Skeletal muscle cell (primary cell): Measurements from ENCODE around the gene TIGD2.
"Not testable (repeated sequence)": the region's sequence is repeated elsewhere in the genome, so short reads cannot be mapped to it uniquely, and the experiment has no call there.

Experiments used
- DNase-seq: peaks from one replicate; pipeline ENCODE4 v3.0.0-alpha.2; 2010; ENCODE audit warnings: low read depth
- H3K4me3 ChIP-seq: 2 replicates; pipeline ENCODE4 v1.5.1; 2011; ENCODE audit warnings: low read depth, mild to moderate bottlenecking, control low read depth, low read length, moderate library complexity

Gene TIGD2

DNA sequence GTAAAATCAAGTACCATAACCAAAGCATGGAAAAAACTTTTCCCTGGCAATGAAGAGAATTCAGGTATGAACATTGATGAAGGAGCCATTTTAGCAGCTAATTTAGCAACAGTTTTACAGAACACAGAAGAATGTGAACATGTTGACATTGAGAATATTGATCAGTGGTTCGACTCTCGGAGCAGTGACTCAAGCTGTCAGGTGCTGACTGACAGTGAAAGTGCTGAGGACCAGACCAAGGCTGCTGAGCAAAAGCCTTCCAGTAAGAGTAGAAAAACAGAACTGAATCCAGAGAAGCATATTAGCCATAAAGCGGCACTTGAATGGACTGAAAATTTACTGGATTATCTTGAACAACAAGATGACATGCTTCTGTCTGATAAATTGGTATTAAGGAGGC lies 2.8 kb downstream of the TIGD2 start:
- no peak for DNase-seq
- H3K4me3 ChIP-seq, result no peak overlapping the region

GRCh38 chr4:89117115-89117514 lies 5.8 kb downstream of the TIGD2 start:
- no peak overlapping the region for H3K4me3 ChIP-seq
- DNase-seq, result no peak

- H3K4me3 ChIP-seq, result no peak overlapping the region
- no peak for DNase-seq
These were observed 7.8 kb downstream of the TIGD2 start for GRCh38 chr4:89119166-89119565.

DNA sequence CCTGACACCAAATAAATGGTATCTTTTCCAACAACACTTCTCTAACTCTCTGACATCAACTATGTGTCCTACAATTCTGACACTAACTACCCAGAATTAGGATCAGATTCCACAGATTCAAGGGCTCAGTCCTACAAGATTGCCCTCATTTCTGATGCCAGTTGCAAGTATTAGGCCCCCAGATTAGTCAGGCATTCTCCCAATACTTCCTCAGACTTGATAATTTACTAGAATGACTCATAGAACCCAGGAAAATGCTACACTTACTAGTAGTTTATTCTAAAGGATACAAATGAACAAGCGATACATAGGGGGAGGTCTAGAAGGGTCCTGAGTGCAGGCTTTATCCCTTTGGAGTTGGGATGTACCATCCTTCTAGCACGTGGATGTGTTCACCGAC lies 8.5 kb downstream of the TIGD2 start:
- no peak for DNase-seq
- no peak overlapping the region for H3K4me3 ChIP-seq

DNA sequence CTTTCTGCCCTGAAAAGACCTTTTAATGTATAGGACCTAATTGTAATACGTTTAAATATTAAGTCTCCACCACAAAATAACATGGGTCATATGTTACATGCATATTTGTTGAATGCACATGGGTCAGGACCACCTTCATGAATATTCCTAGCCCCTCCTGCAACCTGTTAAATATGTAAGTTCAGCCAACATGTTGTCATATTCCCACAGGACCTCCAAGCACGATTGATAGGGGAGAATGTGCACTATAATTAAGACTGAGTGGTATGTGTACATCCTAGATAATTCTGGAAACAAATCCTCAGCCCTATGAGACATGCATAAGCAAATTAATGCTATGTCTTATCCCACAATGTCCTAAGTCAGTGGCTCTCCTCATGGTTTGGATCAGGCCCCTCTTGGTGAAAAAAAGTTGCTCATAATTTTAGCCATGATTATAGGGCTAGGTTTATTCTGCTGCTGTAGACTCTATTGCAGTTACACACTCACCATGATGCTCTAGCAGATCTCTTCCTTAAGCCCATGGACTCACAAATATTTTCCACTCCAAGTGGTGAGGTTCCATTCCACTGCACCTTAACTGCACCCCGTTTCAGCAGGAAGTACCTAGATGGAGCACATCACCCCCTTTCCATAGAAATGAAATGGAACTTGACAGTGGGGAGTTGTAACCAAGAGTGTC lies 10.2 kb downstream of the TIGD2 start:
- no peak overlapping the region for H3K4me3 ChIP-seq
- no peak for DNase-seq

DNA sequence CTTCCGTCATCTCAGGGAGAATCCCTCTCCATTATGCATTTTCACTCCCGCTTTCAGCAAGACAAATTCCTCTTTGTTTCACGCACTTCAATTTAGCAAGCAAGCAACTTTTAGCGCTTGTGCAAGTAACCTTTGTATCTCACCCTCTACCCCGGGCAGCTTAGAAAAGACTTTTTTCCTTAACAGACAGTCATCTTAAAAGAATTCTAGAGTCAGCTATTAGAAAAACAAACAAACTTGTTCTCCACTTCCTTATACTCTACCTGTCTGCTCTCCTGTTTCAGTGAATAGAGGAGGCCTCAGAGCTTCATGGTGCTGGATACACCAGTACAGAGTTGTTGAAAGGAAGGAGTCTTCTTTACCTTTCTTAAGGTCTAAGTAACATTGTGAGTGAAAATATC lies 12.1 kb downstream of the TIGD2 start:
- no peak for DNase-seq
- H3K4me3 ChIP-seq, result no peak overlapping the region

- H3K4me3 ChIP-seq, result no peak overlapping the region
- no peak for DNase-seq
These were observed 14.8 kb downstream of the TIGD2 start for GRCh38 chr4:89125901-89126782.

GRCh38 chr4:89129080-89129640 lies 17.8 kb downstream of the TIGD2 start:
- DNase-seq, result no peak
- H3K4me3 ChIP-seq, result no peak overlapping the region

GRCh38 chr4:89134775-89135319 lies 23.5 kb downstream of the TIGD2 start:
- DNase-seq, result peak; percentile 89
- no peak overlapping the region for H3K4me3 ChIP-seq

DNA sequence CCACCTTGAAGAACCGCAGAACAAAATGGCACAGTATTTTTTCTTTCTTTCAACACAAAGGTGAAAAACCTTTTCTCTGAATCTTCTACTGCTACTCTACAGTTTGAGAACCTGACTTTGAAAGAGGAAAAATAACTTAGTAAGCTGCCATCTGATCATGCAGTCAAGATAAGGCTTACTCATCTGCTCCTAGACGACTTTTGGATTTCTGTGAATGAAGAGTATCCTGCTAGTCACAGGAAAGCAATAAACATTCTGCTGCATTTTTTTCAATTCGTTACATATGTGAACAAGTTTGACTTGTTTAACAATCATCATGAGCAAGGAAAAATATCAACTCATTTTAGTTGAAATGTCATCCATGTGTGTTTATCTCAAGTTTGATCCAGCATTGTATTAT lies 25.2 kb downstream of the TIGD2 start:
- DNase-seq, result no peak

DNA sequence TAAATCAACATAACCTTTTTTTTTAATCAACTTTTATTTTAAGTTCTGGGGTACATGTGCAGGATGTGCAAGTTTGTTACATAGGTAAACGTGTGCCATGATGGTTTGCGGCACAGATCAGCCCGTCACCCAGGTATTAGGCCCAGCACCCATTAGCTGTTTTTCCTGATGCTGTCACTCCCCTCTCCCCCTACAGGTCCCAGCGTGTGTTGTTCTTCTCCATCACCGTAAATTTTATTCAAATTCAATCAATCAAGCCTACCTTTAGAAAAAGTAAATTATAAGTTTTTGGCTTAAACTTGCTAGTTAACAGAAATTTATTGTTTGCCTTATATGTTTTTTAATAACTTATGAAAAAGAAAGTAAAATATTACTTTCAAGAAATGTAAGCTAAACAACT lies 25.9 kb downstream of the TIGD2 start:
- no peak overlapping the region for H3K4me3 ChIP-seq
- no peak for DNase-seq

More for the DNA sequence above, 25.2 kb downstream of the TIGD2 start:
- no peak overlapping the region for H3K4me3 ChIP-seq

DNA sequence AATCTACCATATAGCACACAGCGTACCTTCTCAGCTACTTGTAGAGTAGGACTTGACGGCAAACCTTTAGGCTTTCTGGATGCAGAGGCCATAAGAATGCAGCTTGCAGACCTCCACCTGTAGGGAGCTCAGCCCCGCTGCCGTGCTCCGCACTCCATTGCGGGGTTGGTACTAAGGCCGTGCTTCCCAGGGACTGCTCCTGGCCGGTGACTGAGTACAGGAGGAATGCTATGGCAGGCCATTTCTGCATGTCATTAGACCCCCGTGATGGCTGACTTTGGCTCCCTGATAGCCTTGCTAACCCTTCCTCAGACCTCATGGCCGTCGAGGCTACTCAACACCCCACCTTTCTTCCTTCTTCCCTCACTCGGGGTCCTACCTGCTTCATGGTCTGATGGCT lies 26.4 kb downstream of the TIGD2 start:
- no peak overlapping the region for H3K4me3 ChIP-seq
- DNase-seq, result no peak

DNA sequence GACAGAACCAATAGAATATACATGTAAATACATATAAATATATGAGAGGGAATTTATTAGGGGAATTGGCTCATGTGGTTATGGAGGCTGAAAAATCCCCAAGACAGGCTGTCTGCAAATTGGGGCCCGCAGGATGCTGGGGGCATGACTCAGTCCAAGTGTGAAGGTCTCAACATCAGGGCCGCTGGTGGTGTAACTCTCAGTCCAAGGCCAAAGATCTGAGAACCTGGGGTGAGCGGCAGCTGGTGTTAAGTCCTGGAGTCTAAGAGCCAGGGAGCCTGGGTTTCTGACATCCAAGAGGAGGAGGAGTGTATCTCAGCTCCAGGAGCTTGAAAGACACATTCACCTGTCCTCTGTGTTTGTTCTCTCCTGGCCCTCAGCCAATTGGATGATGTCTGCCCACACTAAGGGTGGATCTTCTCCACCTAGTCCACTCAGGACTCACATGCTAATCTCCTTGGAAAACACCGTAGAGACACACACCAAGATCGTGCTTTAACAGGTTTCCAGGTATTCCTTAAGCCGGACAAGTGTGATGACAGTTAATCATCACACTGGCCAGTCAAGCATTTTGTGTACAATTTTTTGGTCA lies 28.9 kb downstream of the TIGD2 start:
- no peak overlapping the region for H3K4me3 ChIP-seq
- no peak for DNase-seq

DNA sequence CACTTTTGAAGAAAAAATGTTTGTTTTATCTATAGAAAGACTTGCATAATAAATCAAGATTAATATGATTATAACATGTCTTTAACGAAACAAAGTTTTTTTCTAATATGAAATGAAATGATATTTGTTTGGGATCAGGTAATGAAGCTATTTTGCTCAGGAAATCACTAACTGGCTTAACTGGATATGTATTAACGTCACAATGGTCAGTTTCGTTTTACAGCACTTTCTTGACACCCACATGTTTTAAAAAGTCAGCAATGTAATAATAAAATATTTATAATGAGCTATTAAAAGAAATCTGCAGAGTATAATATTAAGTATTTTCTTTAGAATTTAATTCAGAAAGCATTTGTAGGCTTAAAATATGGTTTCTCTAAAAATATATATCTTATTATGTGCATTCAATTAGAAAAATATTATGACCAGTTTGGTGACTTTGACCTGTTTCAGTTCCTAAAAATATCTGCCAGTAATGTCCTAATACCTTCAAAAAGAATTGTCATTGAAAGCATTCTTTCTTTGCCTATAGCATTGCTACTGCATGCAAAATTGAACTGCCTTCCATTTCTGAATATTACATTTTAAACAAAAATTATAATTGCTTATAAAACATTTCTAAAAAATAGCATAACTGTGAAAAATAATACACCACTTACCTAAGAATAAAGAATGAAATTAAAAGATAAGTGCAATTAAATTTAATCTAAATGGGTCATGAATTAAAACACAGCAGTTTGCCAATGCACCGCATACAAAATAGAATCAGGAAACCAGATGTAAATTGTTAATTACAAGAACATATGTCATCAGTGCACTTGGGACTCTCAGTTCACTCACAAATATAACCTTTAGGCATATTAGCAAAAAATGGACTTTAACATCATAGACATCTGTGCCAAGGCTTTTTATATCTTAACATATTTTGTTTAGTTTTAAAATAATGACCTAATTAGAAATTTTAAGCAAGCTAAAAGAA lies 31.6 kb downstream of the TIGD2 start:
- no peak overlapping the region for H3K4me3 ChIP-seq
- DNase-seq, result no peak

GRCh38 chr4:89144652-89145051 lies 33.3 kb downstream of the TIGD2 start:
- DNase-seq, H3K4me3 ChIP-seq: not testable (repeated sequence)

DNA sequence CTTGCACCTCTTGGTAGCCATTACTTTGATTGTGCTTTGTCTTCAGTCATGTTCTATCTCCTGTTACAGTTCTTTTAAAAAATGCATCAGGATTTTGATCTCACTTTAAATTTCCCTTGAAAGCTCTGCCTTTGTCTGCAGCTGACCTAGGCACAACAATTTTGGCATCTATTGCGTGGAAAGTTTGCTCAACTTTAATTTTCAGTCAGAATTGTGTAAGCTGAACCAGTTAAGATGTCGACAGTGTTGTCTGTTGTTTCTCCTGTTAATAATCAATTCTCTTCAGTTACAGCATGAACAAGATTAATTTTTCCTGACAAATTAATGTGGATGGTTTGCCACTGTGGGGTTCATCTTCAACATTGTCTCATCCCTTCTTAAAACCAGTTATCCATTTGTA lies 34.9 kb downstream of the TIGD2 start:
- no peak overlapping the region for H3K4me3 ChIP-seq
- DNase-seq, result no peak

DNA sequence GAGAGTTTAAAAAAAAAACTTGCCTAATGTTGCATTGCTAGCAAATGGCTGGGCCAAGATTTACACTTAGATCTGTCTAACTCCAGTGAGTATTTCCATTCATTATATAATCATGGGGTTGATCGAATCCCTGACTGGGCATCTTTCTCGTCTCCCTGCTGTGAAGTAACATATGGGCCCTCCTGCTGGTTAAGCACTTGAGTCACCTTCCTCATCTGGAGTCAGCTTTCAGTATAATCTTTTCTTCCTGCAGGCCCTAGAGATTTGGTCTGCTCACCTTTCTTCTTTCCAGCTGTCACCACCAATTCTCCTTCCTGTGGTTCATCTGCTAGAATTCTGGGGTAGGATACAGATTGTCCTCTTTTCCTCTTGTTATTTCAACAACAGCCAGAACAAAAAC lies 41.6 kb downstream of the TIGD2 start:
- no peak for DNase-seq
- H3K4me3 ChIP-seq, result no peak overlapping the region

GRCh38 chr4:89156174-89156914 lies 45.0 kb downstream of the TIGD2 start:
- H3K4me3 ChIP-seq, result no peak overlapping the region
- no peak for DNase-seq
